ENCODE results near the gene SMIM11.
"Not testable (repeated sequence)": the region's sequence is repeated elsewhere in the genome, so short reads cannot be mapped to it uniquely, and the experiment has no call there.

The SMIM11 gene

DNA sequence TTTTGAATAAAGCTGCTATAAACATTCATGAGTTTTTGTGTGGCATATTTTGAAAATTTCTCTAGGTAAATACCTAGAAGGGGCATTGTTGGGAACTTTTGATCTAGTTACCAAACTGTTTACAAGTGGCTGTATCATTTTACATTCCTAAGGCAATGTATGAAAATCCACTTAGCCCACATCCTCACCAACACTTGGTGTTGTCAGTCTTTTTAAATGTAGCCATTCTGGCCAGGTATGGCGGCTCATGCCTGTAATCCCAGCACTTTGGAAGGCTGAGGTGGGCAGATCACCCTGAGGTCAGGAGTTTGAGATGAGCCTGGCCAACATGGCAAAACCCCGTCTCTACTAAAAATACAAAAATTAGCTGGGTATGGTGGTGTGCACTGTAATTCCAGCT lies 17.4 kb upstream of the SMIM11 start:
- no peak for DNase-seq

DNA sequence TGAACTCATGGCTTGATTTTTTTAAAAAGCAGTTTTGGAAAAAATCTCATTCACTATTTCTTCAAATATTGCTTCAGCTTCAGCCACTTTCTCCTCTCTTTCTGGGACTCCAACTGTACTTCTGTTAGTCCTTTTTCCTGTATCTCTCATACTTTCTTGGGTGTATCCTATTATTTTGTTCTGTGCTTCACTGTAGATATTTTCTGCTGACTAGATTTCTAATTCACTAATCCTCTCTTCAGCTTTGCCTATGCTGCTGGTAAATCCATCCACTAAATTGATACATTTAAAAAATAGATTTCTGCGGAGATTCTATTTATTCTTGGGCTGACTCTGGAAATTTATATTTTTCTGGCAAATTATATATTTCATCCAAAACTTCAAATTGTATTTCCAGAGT lies 16.4 kb upstream of the SMIM11 start:
- DNase-seq = no peak

DNA sequence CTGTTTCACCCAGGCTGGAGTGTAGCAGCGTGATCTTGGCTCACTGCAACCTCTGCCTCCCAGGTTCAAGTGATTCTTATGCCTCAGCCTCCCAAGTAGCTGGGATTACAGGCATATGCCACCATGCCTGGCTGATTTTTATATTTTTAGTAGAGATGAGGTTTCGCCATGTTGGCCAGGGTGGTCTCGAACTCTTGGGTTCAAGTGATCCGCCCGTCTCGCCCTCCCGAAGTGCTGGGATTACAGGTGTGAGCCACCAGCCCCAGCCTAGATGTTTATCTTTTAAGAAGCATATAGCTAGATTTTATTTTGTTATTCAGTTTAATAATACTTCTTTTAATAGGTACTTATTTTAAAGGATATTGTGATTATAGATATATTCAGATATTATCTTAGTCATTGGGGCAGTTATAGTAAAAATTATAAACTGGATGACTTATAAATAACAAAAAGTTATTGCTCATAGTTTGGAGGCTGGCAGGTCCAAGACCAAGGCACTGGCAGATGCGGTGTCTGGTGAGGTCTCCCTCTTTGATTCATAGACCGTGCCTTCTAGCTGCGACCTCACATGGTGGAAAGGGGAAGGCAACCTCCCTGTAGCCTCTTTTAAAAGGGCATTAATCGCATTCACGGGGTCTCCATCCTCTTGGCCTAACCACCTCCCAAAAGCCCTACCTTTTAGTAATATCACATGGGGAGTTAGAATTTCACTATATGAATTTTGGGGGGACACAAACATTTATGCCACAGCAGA lies 14.6 kb upstream of the SMIM11 start:
- DNase-seq = no peak

DNA sequence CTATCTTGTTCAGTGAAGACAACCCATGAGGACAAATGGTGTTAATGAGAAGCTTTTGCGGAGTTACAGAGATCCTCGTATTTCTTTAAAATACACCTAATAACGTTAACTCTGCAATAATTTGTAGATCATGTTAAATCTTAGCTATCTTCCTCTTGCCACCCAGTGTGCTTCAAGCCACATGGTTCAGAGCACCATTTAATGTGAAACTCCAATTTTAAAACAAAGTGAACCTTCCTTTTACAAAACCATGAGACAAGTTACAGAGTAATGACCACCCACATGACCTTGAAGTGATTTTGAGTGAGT lies 13.2 kb upstream of the SMIM11 start:
- no peak for DNase-seq

DNA sequence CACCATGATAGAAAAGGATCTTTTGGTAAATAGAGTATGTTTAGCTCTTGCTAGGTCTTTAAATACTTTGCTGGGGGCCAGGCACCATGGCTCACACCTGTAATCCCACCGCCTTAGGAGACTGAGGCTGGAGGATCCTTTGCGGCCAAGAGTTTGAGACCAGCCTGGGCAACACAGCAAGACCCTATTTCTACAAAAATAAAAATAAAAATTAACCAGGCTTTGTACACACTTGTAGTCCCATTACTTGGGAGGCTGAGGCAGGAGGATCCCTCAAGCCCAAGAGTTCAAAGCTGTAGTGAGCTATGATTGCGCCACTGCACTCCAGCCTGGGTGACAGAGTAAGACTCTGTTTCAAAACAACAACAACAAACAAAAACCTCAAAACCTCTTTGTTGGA lies 12.6 kb upstream of the SMIM11 start:
- no peak for DNase-seq

DNA sequence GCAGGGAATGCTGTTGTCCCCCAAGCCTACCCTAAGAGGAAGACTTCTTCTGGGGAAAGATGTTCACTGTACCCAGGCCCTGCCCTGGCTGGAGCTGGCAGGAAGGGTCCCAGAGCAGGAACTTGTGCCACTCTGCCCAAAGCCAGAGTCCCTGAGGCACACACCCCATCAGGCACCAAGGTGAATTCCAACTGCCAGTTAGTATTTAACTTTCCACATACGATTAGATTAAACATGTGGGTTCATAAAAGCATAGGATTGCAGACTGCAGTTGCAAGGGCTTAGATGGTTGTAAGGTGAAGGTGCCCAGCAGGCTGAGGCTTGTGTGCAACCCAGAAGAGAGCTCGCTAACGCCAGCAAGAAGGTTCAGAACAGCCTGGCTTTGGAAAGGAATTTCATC lies 11.6 kb upstream of the SMIM11 start, which contains the start of gene KCNE2:
KCNE2 (plus strand) TSS at position 274 of the 400 bp plus-strand sequence. CDS start 6,473 bp downstream, outside the sequence.
- no peak for DNase-seq

DNA sequence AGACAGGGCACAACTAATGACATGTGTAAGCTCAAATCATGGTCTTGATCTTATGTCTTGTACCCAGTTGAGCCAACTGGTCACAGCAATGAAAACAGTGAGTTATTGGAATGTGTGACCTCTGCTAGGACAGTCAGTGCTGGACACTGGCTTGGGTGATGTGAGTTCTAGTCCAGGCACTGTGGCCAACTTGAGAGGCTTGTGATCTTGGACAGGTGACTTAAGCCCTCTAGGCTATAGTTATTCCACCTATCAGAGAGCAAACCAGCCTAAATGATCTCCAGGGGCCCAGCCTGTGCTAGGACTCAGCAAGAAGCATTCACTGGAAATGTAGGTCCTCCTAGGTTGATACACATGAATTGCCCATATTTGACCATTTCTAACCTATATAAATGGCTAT lies 10.4 kb upstream of the SMIM11 start:
- DNase-seq = no peak

DNA sequence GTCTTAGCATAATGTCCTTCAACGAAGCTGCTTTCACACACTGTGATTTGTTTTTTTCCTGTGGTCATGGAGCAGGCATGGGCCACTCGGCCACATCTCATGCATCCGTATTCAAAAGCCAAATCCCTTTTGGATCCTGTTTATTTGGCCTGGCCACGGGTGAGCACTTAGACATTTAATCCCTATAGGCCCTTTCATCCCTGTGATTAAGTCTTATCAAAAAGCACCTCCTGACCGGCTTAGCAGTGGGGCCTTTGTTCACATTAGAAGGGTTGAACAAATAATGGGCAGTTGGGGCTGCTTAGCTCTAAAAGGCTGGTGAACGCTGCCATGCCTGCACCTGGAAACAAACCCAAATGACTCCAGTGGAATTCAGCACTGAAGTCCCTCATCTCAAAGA lies 9.5 kb upstream of the SMIM11 start:
- DNase-seq = no peak

DNA sequence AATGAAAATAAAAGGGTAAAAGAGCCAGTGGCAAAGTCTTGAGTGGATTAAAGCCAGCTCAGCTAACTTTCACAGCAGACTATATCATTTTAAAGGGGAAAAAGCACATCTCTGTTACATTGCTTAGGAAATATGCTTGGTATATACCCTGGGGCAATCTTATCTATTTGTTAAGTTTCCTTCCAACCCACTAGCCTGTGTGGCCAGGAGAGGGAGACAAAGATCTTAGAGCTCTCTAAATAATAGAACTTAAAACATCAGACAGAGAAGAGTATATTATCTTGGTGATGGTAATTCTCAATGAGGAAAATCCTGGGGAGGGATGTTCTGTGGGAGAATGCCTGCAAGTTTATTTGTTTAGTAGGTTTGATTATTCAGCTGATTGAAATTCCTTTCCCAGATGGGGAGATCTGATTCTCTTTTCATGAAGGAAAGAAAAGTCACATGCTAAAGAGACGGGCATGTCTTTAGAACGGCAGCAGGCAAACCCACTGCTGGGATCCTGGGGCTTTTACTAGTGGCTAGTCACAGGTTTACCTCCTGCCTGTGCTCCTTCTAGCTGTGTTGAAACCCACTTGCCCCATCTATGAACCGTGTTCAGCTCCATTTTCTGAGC lies 7.9 kb upstream of the SMIM11 start:
- DNase-seq = no peak

DNA sequence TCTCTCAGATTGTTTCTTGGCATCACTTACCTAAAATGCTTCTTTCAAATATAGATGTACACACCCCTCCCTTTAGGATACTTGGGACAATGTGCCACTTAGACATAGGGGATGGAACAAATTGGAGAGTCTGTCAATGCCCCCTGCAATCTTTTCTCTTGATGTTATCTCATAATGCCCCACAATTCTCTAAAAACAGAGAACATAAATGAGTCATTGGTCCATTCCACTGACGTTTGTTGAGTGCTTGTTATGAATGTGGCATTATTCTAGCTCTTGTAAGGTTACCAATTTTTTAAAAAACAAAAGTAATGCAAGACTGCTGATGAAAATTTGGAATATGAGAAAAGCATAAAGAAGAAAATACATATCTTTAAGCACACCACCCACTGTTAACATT lies 5.6 kb upstream of the SMIM11 start:
- DNase-seq = no peak

DNA sequence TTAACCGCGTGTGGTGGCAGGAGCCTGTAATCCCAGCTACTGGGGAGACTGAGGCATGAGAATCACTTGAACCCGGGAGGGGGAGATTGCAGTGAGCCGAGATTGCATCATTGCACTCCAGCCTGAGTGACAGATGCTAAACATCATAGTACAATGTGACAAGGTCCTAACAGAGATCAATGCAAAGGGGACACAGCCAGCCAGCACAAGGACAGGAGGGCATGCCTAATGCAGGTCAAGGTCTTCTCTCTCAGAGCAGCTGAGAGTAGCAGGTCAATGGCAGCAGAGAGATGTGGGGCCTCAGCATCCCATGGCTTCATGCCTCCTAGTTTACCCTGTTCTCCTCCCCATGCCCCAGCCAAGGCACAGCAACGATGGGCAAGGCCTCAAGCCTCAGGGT lies 3.0 kb upstream of the SMIM11 start:
- DNase-seq = no peak

DNA sequence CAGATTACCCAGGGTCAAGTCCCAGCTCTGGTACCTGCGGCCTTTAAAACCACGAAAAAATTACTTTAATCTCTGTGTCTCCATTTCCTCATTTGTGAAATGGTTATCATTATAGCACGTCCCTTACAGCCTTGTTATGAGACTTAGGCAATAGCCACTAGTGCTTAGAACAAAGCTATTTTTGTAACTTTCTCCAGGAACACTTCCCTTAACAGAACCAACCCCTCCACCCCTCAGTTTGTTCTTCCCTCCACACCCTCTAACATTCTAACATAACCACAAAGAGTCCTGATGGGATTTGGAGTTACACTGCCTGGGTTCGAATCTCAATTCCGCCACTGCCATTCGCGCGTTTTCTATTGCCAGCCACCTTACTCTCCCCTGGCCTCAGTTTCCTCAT lies 845 bp upstream of the SMIM11 start:
- not testable (repeated sequence) for DNase-seq

DNA sequence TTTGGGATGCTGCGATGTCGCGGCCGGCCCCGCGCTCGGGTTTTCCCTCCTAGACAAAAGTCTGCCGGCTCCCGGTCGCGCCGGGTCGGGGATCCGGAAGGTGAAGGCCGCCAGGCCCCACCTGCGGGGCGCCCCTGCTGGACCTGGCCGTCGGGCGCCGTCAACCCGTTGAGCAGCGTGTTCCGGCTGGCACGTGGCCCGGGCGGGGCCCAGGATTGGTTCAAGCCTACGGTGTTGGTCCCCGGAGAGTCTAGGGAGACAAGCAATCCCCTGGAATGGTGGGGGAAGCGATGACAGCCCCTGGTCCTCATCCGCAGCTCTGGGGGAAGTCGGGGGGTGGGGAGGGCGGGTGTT lies 289 bp downstream of the SMIM11 start:
- DNase-seq = not testable (repeated sequence)

DNA sequence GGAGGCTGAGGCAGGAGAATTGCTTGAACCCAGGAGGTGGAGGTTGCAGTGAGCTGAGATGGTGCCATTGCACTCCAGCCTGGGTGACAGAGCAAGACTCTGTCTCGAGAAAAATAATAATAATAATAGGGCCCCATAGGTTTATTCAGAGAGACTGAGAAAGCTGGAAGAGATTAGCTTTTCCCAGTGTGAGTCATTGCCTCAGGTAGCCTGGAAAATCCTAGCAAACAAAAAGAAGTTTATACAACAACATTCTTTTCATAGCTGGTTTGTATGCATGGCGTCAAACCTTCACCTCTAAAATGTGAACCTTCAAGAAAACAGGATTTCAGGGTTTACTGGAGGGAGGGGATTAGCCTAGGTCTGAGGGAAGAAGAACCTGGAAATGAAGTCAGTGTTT lies 7.8 kb downstream of the SMIM11 start:
- DNase-seq = not testable (repeated sequence)

DNA sequence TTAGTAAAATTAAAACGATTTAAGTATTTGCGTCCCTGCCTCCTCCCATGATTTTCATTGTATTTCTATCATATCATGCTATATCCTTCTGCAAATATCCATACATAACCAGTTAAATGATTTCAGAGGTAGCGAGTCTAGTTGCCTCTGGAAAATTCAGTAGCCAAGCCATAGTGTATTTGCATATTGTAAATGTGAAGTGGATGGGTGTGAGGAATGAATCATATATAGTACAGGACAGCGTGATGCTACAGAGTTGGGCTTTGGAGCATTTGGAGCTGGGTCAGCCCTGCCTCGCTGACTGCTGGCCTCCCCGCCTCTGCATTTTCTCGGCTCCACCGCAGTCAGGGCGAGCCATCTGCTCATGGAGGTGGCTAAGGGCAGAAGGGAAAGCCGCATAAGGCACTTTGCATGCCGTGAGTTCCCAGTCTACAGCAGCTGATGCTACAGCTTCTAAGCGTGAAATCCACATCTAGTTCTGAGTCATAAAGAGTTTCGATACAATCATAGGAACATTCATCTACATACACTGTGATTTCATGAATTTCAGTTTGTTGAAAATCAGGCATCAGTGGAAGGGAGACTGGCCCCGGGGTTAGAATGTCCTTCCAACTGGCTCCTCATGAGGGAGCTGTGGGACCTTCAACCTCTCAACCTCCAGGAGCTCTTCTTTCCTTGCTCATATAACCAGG lies 8.6 kb downstream of the SMIM11 start:
- DNase-seq = not testable (repeated sequence)

DNA sequence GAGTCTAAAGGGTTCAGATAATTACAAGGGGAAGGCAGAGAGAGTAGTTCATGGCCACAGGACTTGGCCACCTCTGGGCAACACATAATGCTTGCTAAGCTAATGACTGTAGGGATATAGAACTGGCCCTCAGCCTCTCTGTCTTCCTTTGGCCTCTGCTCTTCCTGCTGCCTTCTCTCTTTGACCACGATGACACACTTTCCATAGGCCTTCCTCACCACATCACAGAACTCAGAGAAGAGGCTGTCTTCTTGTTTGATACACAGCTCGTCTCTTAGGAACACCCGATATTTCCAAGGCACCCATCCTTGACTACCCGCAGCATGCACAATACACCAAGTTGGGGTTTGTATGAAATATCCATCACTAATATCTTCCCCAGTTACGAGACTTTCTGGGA lies 25.2 kb downstream of the SMIM11 start:
- DNase-seq = not testable (repeated sequence)

DNA sequence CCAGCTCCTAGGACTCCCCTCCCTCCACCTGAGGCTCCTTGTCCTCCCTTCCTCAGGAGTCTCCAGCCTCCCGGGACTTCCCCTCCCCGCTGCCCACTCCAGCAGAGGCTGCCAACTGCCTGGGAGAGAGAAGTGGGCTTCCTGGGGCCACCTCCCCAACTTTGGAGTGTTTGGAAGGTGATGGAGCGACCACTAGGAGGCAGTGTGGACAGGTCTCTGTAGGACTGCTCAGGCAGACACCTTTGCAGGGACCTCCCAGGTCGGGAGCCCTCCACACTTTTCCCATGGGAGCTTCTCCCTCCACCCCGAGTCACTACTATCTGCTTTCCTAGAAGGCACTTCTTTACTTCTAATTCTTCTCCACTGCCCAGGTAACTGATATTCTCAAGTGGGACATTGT lies 29.4 kb downstream of the SMIM11 start:
- DNase-seq = not testable (repeated sequence)

DNA sequence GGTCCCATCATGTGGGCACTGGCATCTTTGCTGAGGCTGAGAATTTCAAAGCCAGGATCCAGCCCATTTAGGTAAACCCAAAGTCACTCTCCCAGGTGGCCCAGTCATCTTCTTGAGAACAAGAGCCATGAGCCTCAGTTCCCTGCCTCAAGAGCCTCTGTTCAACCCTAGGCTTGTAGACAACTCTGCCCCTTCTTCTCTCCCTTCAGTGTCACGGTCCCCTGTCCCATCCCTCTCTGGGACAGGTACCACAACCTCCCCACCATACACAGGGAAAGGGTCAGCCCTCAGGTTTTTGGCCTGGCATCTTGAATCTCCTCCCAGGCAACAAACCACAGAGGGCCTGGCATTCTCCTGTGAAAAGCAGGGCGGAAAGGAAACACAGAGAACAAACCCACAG lies 30.4 kb downstream of the SMIM11 start:
- not testable (repeated sequence) for DNase-seq

DNA sequence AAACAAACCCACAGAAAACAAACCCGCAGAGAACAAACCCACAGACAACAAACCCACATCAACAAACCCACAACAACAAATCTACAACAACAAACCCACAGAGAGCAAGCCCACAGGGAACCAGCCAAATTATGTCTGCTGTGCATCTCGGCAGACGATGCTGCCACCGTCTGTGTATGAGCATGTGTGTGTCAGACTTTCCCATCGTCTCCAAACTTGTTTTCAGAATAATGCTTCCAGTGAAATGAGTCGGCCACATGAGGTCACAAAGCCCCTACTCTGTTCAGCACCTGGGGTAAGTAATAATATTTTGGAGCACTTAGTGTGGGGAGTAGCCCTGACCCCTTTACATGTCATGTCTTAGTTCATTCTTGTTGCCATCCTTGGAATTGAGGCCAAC lies 30.8 kb downstream of the SMIM11 start:
- not testable (repeated sequence) for DNase-seq

DNA sequence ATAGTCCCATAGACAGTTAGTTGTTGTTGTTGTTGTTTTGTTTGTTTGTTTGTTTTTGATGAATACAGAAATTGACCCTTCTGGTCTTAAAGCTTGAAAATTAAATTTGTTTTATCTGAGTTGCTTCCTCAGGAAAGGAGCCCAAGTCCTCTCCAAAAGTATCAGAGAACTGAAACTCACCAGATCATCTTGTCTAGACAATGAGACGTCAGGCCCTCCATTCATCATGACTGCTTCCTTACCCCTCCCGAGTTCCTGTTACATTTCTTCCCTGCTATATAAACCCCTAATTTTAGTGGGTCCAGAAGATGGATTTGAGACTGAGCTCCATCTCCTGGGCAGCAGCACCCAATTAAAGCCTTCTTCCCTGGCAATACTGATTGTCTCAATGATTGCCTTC lies 31.4 kb downstream of the SMIM11 start:
- DNase-seq = not testable (repeated sequence)

DNA sequence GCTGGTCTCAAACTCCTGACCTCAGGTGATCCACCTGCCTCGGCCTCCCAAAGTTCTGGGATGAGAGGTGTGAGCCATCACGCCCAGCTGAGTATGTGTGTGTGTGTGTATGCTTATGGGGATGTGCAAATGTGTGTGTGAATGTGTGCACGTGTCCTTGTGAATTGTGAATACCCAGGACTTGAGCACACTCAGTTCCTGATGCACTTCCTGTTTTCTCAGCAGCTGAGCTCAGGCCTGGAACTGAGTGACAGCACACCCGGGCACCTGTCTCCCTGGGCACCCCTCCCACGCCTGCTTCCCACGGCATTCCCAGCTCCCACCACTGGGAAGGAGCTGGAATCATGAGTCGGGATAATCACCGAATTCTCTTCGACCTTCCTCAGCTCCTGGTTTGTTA lies 32.0 kb downstream of the SMIM11 start:
- DNase-seq = not testable (repeated sequence)

DNA sequence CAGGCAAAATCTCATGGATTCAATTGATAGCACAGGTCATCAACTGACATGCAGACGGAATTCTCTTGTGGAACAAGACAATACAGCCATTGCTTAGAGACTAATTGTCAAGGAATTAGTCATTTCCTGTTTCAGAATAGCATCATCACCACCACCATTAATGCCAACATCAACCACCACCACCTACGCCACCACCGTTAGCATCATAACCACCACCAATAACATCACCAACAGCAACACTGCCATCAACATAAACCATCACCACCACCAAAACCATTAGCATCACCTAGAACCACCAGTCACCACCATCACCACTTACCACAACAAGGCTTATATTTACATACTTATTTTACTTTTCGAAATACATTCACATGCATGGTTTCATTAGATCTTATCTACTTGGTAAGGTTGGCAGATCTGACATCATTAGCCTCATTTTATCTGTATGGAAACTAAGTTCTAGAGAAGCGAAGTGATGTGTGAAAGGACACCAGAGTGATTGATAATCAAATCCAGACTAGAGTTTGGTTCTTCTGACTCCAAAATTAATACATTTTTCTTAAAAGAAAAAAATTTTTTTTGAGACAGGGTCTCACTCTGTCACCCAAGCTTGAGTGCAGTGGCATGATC lies 42.3 kb downstream of the SMIM11 start:
- DNase-seq = not testable (repeated sequence)

DNA sequence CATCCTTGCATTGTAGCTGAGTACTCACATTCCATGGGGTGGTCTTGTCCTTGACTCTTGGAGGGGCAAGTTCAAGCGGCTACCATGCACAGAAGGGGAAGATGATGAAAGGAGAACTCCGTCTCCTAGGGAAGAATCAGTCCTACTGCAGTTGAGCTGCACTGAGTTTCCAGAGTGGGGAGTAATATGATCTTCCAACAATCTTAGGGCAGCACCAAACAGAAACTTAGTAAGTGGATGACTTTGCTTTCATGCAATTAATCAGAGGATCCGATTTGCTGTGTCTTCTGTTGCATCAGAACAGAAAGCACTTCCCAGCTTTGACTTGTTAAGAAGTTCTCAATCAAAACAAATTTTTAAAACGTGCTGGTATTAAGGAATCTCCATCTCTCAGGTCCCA lies 48.5 kb downstream of the SMIM11 start, which contains the start of gene SMIM34:
SMIM34 (minus strand) TSS at position 147 of the 400 bp plus-strand sequence; CDS start at position 35, 112 bp downstream.
- DNase-seq = not testable (repeated sequence)

DNA sequence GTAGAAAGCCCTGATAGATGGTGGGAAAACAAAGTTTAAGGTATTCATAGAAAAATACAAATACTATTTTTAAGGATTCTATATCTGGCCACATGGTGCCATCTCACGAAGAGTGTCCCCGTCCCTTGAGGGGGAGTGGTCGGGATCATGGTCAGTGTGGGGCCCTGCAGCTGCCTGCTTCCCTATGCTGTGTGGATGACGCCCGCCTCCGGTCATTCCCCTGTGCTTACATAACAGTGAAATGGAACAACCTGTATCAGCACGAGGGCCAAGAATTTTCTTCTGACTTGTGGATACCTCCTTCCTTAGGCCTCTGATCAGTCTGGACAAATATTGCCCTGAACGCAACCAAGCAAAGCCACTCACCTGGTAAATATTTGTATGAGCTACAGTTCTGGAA lies 52.0 kb downstream of the SMIM11 start:
- DNase-seq = not testable (repeated sequence)
